ENCODE measurements around the gene COMMD7.

- TF ChIP-seq CTCF (conservative IDR thresholded peaks at IDR 0.05; ENCODE audit: low read depth, low read length) (no peak), EZH2 (IDR thresholded peaks at IDR 0.05; ENCODE audit: borderline replicate concordance, low read depth, low read length, poor library complexity, severe bottlenecking) (no peak)
Measured at GRCh38 chr20:32753731-32754130, 10.5 kb upstream of the COMMD7 start.
